Nephron (organoid): ENCODE data around the gene GAK.

ENCODE experiments used
- H3K27ac Mint-ChIP-seq, 3 experiments: 2 replicates each; pipeline ENCODE4 v1.8.0; 2020; ENCODE audit warnings: mixed read lengths in 3 of 3, mild to moderate bottlenecking in 2 of 3, moderate library complexity in 1 of 3
- H3K27me3 Mint-ChIP-seq: 2 replicates; pipeline ENCODE4 v1.8.0; 2021; ENCODE audit warnings: low read depth, mild to moderate bottlenecking, moderate library complexity, mixed read lengths
- H3K36me3 Mint-ChIP-seq: 2 replicates; pipeline ENCODE4 v1.8.0; 2020; ENCODE audit warnings: low read depth, mixed read lengths
- H3K4me1 Mint-ChIP-seq: 2 replicates; pipeline ENCODE4 v1.8.0; 2020; ENCODE audit warnings: mixed read lengths
- H3K4me3 Mint-ChIP-seq, 3 experiments: 2 replicates each; pipeline ENCODE4 v1.8.0; 2020; ENCODE audit warnings: mild to moderate bottlenecking in 3 of 3, mixed read lengths in 3 of 3, moderate library complexity in 2 of 3
- H3K9me3 Mint-ChIP-seq: 2 replicates; pipeline ENCODE4 v1.8.0; 2020; ENCODE audit warnings: mixed read lengths
- TF ChIP-seq, protein P1 (sequence below), 3 experiments: fragments of 200-600 bp; sonication (generic); IDR thresholded peaks; one replicate each; pipeline ENCODE4 v1.5.0; 2021; ENCODE audit warnings: antibody characterized with exemption in 3 of 3; ENCODE audit not compliant: unreplicated experiment in 3 of 3

The GAK gene

DNA sequence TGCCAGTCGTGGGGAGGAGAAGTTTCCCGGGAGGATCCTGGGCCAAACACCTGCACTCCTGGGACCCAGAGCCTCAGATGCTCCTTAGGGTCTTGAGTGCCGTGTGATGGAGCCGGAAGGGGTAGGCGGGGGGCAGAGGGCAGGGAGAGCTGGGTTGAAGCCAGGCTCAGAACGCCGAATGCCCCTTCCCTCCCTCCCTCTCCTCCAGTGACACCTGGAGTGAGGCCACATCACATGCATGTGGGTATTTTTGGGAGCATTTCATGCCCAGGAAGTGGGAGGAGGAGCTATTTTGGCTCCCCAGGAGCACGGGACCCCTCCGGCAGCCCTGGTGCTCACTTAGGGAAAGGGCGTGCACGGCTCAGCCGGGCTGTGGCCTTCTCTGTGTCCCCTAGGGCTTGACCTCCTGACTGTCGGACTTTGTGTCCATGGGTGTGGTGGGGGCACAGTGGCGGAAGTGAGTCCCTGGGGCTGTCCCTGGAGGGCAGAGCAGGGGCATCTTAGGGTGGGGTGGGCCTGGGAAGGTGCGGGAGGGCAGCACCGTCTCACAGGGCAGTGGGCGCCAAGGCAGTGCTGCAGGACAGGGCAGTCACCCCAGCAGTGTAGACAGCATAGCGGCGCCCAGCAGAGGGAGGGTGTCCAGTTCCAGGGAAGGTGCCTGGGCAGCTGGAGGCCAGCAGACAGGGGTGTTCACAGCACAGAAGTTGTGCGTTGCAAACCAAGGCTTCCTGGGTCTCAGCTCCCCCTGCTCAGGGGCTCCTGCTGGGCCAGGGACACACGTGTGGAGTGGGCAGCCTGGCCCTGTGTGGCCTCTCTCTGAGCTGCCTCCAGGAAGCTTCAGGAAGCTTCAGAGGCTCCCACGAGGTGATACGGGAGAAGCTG, 101.3 kb downstream of the GAK start:
- H3K27me3 Mint-ChIP-seq = peaks cover 31% of the 10 kb centered on the region
- H3K36me3 Mint-ChIP-seq = no peaks in the 10 kb centered on the region
- H3K27ac Mint-ChIP-seq = no peak overlapping the region
- peaks cover 6% of the 10 kb centered on the region for H3K4me1 Mint-ChIP-seq
- TF ChIP-seq, protein P1, sequence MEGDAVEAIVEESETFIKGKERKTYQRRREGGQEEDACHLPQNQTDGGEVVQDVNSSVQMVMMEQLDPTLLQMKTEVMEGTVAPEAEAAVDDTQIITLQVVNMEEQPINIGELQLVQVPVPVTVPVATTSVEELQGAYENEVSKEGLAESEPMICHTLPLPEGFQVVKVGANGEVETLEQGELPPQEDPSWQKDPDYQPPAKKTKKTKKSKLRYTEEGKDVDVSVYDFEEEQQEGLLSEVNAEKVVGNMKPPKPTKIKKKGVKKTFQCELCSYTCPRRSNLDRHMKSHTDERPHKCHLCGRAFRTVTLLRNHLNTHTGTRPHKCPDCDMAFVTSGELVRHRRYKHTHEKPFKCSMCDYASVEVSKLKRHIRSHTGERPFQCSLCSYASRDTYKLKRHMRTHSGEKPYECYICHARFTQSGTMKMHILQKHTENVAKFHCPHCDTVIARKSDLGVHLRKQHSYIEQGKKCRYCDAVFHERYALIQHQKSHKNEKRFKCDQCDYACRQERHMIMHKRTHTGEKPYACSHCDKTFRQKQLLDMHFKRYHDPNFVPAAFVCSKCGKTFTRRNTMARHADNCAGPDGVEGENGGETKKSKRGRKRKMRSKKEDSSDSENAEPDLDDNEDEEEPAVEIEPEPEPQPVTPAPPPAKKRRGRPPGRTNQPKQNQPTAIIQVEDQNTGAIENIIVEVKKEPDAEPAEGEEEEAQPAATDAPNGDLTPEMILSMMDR (IDR thresholded peaks at IDR 0.05; ENCODE audit: unreplicated experiment in 3 of 3) = no peak
- H3K9me3 Mint-ChIP-seq = peaks cover 1% of the 10 kb centered on the region
- no peak overlapping the region for H3K4me3 Mint-ChIP-seq

DNA sequence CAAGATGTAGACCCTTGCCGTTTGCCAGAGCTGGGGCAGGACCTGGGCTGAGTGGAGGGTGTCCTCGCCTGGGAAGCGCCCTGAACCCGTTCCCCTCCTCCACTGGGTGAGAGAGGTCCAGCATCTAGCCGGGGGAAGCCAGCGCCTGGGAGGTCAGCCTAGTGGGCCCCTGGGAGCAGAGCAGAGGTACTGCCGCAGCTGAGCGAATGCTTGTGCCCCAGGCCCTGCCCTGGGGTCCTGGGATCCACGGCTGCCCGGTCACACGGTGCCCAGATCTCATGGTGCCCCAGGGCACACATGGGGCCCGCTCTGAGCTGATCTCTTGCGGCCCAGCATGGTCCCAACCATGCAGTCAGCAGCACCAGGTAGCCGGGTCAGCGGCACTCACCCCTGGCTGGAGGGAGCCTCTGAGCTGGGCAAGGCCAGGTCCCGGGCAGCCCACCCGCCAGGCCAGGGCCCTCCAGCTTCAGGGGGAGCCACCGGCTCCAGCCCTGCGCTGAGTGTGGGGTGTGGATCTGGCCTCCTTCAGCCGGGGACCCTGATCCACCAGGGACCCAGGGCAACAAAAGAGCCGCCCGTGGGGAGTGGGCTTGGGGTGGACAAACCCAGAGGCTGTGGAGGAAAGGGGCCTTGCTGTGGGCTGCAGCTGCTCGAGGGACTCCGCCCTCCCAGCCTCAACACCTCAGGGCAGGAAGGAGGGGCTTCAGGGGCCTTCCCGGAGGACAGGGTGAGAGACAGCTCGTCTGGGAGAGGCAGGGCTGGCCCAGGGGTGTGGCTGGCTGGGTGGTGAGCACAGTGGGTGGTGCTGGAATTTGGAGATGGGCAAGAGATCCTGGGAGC, 102.1 kb downstream of the GAK start:
- Mint-ChIP-seq H3K4me1 (peaks cover 6% of the 10 kb centered on the region), H3K27me3 (peaks cover 33% of the 10 kb centered on the region), H3K9me3 (no peaks in the 10 kb centered on the region), H3K4me3 (no peak overlapping the region), H3K27ac (no peak overlapping the region), H3K36me3 (no peaks in the 10 kb centered on the region)
- TF ChIP-seq, protein P1 (IDR thresholded peaks at IDR 0.05; ENCODE audit: unreplicated experiment in 3 of 3) = no peak

DNA sequence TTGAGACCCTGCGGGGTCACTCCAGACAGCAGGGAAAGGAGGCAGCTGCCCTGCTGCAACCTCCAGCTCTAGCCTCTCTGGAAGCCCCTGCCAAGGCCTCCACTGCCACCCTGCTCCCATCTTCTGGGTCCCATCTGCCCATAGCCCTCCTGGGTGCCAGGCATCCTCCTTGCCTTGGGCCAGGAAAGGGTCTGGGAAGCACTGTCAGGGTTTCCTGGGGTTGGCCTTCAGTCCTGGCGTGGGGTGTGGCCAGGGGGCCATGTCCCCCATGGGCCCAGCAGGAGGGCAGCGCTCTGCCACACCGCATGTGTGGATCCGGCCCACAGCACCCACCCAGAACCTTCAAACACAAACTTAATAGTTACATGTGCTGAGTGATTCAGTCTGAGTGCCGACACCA, 102.8 kb downstream of the GAK start:
- Mint-ChIP-seq H3K27me3 (peaks cover 40% of the 10 kb centered on the region), H3K27ac (no peak overlapping the region), H3K9me3 (no peaks in the 10 kb centered on the region), H3K4me1 (peaks cover 6% of the 10 kb centered on the region), H3K4me3 (no peak overlapping the region), H3K36me3 (no peaks in the 10 kb centered on the region)
- TF ChIP-seq, protein P1 (IDR thresholded peaks at IDR 0.05; ENCODE audit: unreplicated experiment in 3 of 3) = no peak

DNA sequence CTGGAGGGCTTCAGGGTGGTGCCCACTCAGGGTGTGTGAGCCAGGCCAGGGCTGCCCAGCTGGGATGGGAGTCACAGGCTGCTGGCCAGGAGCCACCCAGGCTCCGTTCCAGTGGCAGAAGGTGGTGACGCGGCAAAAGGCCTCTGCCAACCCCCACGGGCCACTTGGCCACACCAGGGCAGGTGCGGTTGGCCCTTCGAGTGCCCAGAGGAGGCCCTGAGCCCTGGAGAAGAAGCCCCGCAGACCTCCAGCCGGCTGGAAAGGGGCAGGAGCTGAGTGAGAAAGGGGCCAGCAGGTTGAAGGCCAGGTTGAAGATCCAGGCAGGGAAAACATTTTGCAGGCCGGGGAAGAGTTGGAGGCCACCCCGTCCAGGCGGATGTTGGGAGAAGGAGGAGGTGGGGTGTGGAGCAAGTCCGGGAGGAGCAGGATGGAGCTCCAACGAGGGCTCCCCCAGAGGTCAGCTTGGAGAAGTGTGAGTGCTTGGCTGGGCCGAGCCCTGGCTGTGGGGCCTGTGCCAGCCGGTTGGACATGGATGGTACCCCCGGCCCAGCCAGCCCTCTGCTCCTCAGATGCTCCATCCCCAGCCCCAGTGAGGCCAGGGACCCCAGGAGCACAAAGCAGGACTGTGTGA, 103.4 kb downstream of the GAK start:
- Mint-ChIP-seq H3K27me3 (peaks cover 45% of the 10 kb centered on the region), H3K4me1 (peaks cover 6% of the 10 kb centered on the region), H3K4me3 (peak overlapping the region in 1 of 3 experiments; percentile 45), H3K36me3 (no peaks in the 10 kb centered on the region), H3K9me3 (no peaks in the 10 kb centered on the region), H3K27ac (no peak overlapping the region)
- TF ChIP-seq, protein P1 (IDR thresholded peaks at IDR 0.05; ENCODE audit: unreplicated experiment in 3 of 3) = no peak

DNA sequence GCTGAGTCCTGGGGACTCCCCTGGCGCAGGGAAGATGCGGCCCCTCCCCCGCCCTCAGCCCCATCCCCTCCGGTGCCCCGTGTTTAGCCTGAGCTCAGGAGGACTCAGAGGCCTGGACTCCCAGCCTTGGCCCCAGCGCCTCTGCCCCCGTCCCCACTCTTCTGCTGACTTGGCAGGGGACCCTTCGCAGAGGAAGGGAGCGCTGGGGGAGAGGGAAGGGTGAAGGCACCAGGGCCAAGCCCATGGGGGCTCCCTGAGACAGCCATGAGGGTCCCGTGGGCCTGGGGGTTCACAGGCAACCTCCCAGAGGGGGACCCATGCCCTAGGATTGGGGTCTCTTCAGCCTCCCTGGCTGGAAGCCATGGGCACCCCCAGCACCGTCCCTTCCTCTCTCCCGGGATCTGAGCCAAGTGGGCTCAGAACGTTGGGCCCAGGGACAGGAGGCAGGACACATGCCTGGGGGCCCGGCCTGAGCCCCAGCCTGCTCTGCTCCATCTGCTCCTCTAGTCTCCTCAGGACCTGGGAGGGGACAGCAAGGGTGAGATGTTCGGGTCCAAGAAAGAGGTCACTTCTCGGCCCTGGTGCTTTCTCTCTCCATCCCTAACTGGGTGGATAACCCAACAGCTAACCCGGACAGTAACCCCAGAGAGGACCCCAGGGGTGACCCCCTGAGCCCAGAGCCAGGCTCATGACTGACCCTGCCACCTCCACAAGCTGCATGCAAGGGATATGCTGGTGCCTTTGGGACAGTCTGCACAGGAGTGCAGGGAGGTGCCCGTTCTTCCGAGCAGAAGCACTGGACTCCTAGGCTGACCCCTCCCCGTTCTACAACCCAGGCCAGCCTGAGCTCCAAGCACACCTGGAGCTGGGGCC, 104.7 kb downstream of the GAK start:
- TF ChIP-seq, protein P1 (IDR thresholded peaks at IDR 0.05; ENCODE audit: unreplicated experiment in 3 of 3) = no peak
- Mint-ChIP-seq H3K9me3 (no peaks in the 10 kb centered on the region), H3K4me1 (peaks cover 6% of the 10 kb centered on the region), H3K4me3 (peak overlapping the region; percentile 61 to 72 (median 70)), H3K27me3 (peaks cover 58% of the 10 kb centered on the region), H3K27ac (no peak overlapping the region), H3K36me3 (no peaks in the 10 kb centered on the region)
